Thyroid gland (tissue), 4 donors: ENCODE results near the gene ALX1. TPM values are rescaled to one million over a fixed set of nuclear protein-coding genes. Genes with fewer than 3 reads are reported as not detected.

Source experiments
- DNase-seq, 2 donors: peaks; one replicate each; pipeline ENCODE4 v3.0.0-alpha.2; 2019
- H3K27ac ChIP-seq, 3 donors: fragments of 200-600 bp; sonication (generic); 1 replicate in 2 of 3; 2 replicates in 1 of 3; pipeline ENCODE4 v1.5.1; 2016 to 2019; ENCODE audit warnings: mild to moderate bottlenecking in 1 of 3, moderate library complexity in 1 of 3
- H3K27me3 ChIP-seq: fragments of 200-600 bp; sonication (generic); one replicate; pipeline ENCODE4 v1.5.1; 2019
- H3K36me3 ChIP-seq, 2 donors: fragments of 200-600 bp; sonication (generic); one replicate each; pipeline ENCODE4 v1.5.1; 2016 to 2019
- H3K4me1 ChIP-seq, 2 donors: fragments of 200-600 bp; sonication (generic); one replicate each; pipeline ENCODE4 v1.5.1; 2017 to 2019
- H3K4me3 ChIP-seq, 3 donors: fragments of 200-600 bp; sonication (generic); replicated peaks in 1 of 3; 1 replicate in 2 of 3; 2 replicates in 1 of 3; pipeline ENCODE4 v1.5.1; 2016; ENCODE audit warnings: mild to moderate bottlenecking in 1 of 3
- H3K9me3 ChIP-seq: fragments of 200-600 bp; sonication (generic); one replicate; pipeline ENCODE4 v1.5.1; 2017
- POLR2A ChIP-seq, 2 donors: fragments of 450-650 bp; IDR thresholded peaks; one replicate each; pipeline ENCODE4 v1.6.1; 2017; ENCODE audit warnings: antibody characterized with exemption in 2 of 2, mild to moderate bottlenecking in 2 of 2, moderate library complexity in 1 of 2
- WGBS, 2 donors: methylation state at CpG; one replicate each; pipeline ENCODE4 v1.1.5; 2017; 5-methylcytosine and 5-hydroxymethylcytosine counted together
- intact Hi-C: fragments of 100-400 bp; cut with DNase I; formaldehyde crosslinking; loops from one replicate; pipeline ENCODE4 v1.15.1; 2023
- total RNA-seq, 4 donors: library from RNA; depleted of rRNA; stranded (reverse); fragments of >200 nt; gene quantifications; one replicate each; pipeline ENCODE4 v1.2.3, GENCODE V29; 2016
- TF ChIP-seq, protein P1 (sequence below), 6 experiments: fragments of 200-600 bp in 3 of 6; fragments of 450-650 bp in 3 of 6; sonication (generic) in 3 of 6; IDR thresholded peaks; one replicate each; pipeline ENCODE4 v1.5.1; 2016 to 2019; ENCODE audit warnings: antibody characterized with exemption in 6 of 6, mild to moderate bottlenecking in 2 of 6, inconsistent platforms in 1 of 6, moderate library complexity in 1 of 6

The ALX1 gene
- total RNA-seq, 4 donors from 2014 or later = 1.1 TPM; not detected in 3

DNA sequence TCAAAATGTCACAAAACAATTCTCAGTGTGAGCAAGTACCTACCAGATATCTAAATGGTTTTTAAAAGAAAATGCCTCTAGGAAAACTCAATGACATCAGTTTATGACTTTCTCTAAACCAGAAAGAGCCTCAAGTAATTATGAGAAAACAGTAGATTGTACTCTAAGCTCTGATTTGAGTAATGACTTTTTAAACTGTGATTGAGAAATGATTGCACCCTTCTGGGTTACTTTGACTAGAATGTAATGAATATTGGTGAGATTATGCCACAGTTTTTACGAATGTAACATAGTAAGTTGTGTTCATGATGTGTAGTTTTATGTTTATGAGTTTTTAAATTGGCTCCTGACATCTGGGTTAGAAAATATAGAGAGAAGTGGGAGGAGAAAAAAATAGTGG is 68.8 kb downstream of the ALX1 start:
- TF ChIP-seq POLR2A (IDR thresholded peaks at IDR 0.05) = no peak
- TF ChIP-seq, protein P1, sequence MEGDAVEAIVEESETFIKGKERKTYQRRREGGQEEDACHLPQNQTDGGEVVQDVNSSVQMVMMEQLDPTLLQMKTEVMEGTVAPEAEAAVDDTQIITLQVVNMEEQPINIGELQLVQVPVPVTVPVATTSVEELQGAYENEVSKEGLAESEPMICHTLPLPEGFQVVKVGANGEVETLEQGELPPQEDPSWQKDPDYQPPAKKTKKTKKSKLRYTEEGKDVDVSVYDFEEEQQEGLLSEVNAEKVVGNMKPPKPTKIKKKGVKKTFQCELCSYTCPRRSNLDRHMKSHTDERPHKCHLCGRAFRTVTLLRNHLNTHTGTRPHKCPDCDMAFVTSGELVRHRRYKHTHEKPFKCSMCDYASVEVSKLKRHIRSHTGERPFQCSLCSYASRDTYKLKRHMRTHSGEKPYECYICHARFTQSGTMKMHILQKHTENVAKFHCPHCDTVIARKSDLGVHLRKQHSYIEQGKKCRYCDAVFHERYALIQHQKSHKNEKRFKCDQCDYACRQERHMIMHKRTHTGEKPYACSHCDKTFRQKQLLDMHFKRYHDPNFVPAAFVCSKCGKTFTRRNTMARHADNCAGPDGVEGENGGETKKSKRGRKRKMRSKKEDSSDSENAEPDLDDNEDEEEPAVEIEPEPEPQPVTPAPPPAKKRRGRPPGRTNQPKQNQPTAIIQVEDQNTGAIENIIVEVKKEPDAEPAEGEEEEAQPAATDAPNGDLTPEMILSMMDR (IDR thresholded peaks at IDR 0.05) = no peak
- Histone ChIP-seq H3K4me3 (no peak overlapping the region), H3K27me3 (no peaks in the 10 kb centered on the region), H3K4me1 (no peaks in the 10 kb centered on the region), H3K27ac (no peak overlapping the region), H3K9me3 (no peaks in the 10 kb centered on the region), H3K36me3 (no peaks in the 10 kb centered on the region)
- intact Hi-C loops = no loop called here
- no peak for DNase-seq
- 63 to 72% methylated on average over 1 of the region's 1 CpG for WGBS, 2 donors

DNA sequence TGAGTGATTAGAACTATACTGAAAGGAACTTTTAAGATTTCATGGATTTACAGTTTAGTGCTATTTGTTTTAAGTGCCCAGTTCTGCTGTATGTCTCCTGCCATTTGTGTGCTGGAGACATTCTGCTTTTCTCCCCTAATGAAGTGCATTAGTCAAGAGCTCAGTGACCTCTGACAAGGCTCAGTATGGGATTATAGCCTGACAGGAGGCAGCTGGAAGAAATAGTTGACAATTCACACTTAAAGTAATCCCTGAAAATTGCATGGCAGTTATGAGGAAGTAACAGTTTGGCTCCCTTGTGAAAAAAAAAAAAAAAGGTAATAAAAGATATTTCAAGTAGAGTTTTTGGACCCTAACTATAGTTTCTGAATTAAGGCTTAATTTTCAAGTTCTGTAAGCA is 70.3 kb downstream of the ALX1 start:
- TF ChIP-seq, protein P1 (IDR thresholded peaks at IDR 0.05) = no peak
- TF ChIP-seq POLR2A (IDR thresholded peaks at IDR 0.05) = no peak
- intact Hi-C loops = no loop called here
- DNase-seq = no peak
- no peaks in the 10 kb centered on the region for H3K36me3 ChIP-seq
- H3K4me3 ChIP-seq = no peak overlapping the region
- H3K4me1 ChIP-seq = no peaks in the 10 kb centered on the region
- no peak overlapping the region for H3K27ac ChIP-seq
- H3K9me3 ChIP-seq = no peaks in the 10 kb centered on the region
- H3K27me3 ChIP-seq = no peaks in the 10 kb centered on the region

Other genes with a start within 250 kb of the ALX1 start
- gene TSPAN19, start 243.9 kb upstream of the ALX1 start, total RNA-seq = under 1 TPM in 2 of 4 donors, not detected in 2; 0.27 to 0.56 TPM
- gene LRRIQ1, start 243.9 kb upstream of the ALX1 start, total RNA-seq = 1 to 10 TPM; 1.3 to 6.8 (median 4.4) TPM